KOPT-K1 (cell line): Measurements from ENCODE around the gene JPH4.
"Not testable (repeated sequence)": the region's sequence is repeated elsewhere in the genome, so short reads cannot be mapped to it uniquely, and the experiment has no call there.

Experiments used
- H3K27ac ChIP-seq: fragments of 200-600 bp; sonication (generic); 2 replicates; pipeline ENCODE4 v1.5.1; 2016; ENCODE audit warnings: antibody characterized with exemption, mild to moderate bottlenecking, low read depth, low read length; ENCODE audit not compliant: poor library complexity, severe bottlenecking
- H3K36me3 ChIP-seq: fragments of 200-600 bp; sonication (generic); 2 replicates; pipeline ENCODE4 v1.5.1; 2017; ENCODE audit warnings: antibody characterized with exemption, mild to moderate bottlenecking, low read length, moderate library complexity; ENCODE audit not compliant: insufficient read depth
- H3K9me3 ChIP-seq: fragments of 200-600 bp; sonication (generic); 2 replicates; pipeline ENCODE4 v1.5.1; 2017; ENCODE audit warnings: antibody characterized with exemption, low read length, mild to moderate bottlenecking; ENCODE audit not compliant: insufficient read depth, poor library complexity, severe bottlenecking

Gene JPH4

GRCh38 chr14:23612802-23613201 is 34.2 kb upstream of the JPH4 start:
- peaks cover 15% of the 10 kb centered on the region for H3K9me3 ChIP-seq
- H3K36me3 ChIP-seq = no peaks in the 10 kb centered on the region
- H3K27ac ChIP-seq = no peak overlapping the region

GRCh38 chr14:23612354-23612732 is 33.8 kb upstream of the JPH4 start:
- Histone ChIP-seq H3K9me3 (peaks cover 15% of the 10 kb centered on the region), H3K36me3 (no peaks in the 10 kb centered on the region), H3K27ac (no peak overlapping the region)

- Histone ChIP-seq H3K36me3 (no peaks in the 10 kb centered on the region), H3K27ac (peak overlapping the region; percentile 65)
These were observed 32.3 kb upstream of the JPH4 start for GRCh38 chr14:23610815-23611289.

GRCh38 chr14:23610090-23610814 is 31.7 kb upstream of the JPH4 start:
- Histone ChIP-seq H3K27ac (peak overlapping the region; percentile 65), H3K9me3 (peaks cover 15% of the 10 kb centered on the region), H3K36me3 (no peaks in the 10 kb centered on the region)

More at GRCh38 chr14:23610815-23611289, 32.3 kb upstream of the JPH4 start:
- peaks cover 15% of the 10 kb centered on the region for H3K9me3 ChIP-seq

GRCh38 chr14:23609411-23610089 is 31.0 kb upstream of the JPH4 start:
- H3K36me3 ChIP-seq = not testable (repeated sequence)
- H3K27ac ChIP-seq = peak overlapping the region; percentile 65
- H3K9me3 ChIP-seq = peaks cover 15% of the 10 kb centered on the region

GRCh38 chr14:23609001-23609400 is 30.4 kb upstream of the JPH4 start:
- H3K36me3 ChIP-seq = no peaks in the 10 kb centered on the region
- H3K9me3 ChIP-seq = peaks cover 15% of the 10 kb centered on the region
- no peak overlapping the region for H3K27ac ChIP-seq

GRCh38 chr14:23608454-23608853 is 29.9 kb upstream of the JPH4 start:
- no peak overlapping the region for H3K27ac ChIP-seq
- no peaks in the 10 kb centered on the region for H3K36me3 ChIP-seq
- peaks cover 15% of the 10 kb centered on the region for H3K9me3 ChIP-seq

- no peak overlapping the region for H3K27ac ChIP-seq
- no peaks in the 10 kb centered on the region for H3K36me3 ChIP-seq
- H3K9me3 ChIP-seq = peaks cover 15% of the 10 kb centered on the region
These were observed 27.5 kb upstream of the JPH4 start for GRCh38 chr14:23605931-23606585.

GRCh38 chr14:23604675-23605170 is 26.1 kb upstream of the JPH4 start:
- Histone ChIP-seq H3K9me3 (peaks cover 9% of the 10 kb centered on the region), H3K36me3 (no peaks in the 10 kb centered on the region), H3K27ac (no peak overlapping the region)

- peaks cover 6% of the 10 kb centered on the region for H3K9me3 ChIP-seq
- H3K27ac ChIP-seq = no peak overlapping the region
These were observed 25.6 kb upstream of the JPH4 start for GRCh38 chr14:23604148-23604547.

GRCh38 chr14:23603103-23603502 is 24.5 kb upstream of the JPH4 start:
- no peaks in the 10 kb centered on the region for H3K36me3 ChIP-seq
- no peak overlapping the region for H3K27ac ChIP-seq
- no peaks in the 10 kb centered on the region for H3K9me3 ChIP-seq

More at GRCh38 chr14:23604148-23604547, 25.6 kb upstream of the JPH4 start:
- no peaks in the 10 kb centered on the region for H3K36me3 ChIP-seq

- Histone ChIP-seq H3K36me3 (no peaks in the 10 kb centered on the region), H3K27ac (no peak overlapping the region)
These were observed 23.8 kb upstream of the JPH4 start for GRCh38 chr14:23602181-23603095.

GRCh38 chr14:23601845-23602180 is 23.2 kb upstream of the JPH4 start:
- no peaks in the 10 kb centered on the region for H3K36me3 ChIP-seq
- no peak overlapping the region for H3K27ac ChIP-seq
- no peaks in the 10 kb centered on the region for H3K9me3 ChIP-seq

More at GRCh38 chr14:23602181-23603095, 23.8 kb upstream of the JPH4 start:
- no peaks in the 10 kb centered on the region for H3K9me3 ChIP-seq

GRCh38 chr14:23601424-23601823 is 22.8 kb upstream of the JPH4 start:
- no peak overlapping the region for H3K27ac ChIP-seq

More at GRCh38 chr14:23601424-23601823, 22.8 kb upstream of the JPH4 start:
- Histone ChIP-seq H3K36me3 (no peaks in the 10 kb centered on the region), H3K9me3 (no peaks in the 10 kb centered on the region)
